Loucy (cell line): ENCODE results near the gene SAMSN1.

Experiments used
- H2AFZ ChIP-seq: fragments of 200-600 bp; sonication (generic); 2 replicates; pipeline ENCODE4 v1.6.0; 2016; ENCODE audit warnings: antibody characterized with exemption, mild to moderate bottlenecking, low read length, moderate library complexity
- H3F3A ChIP-seq: fragments of 200-600 bp; 2 replicates; pipeline ENCODE4 v1.6.0; 2016; ENCODE audit warnings: antibody characterized with exemption, low read depth, mild to moderate bottlenecking
- H3K27me3 ChIP-seq: fragments of 200-600 bp; sonication (generic); 2 replicates; pipeline ENCODE4 v1.6.1; 2014; ENCODE audit warnings: low read length, mild to moderate bottlenecking; ENCODE audit not compliant: insufficient read depth, poor library complexity, severe bottlenecking
- H3K36me3 ChIP-seq: fragments of 200-600 bp; sonication (generic); 2 replicates; pipeline ENCODE4 v1.6.1; 2016; ENCODE audit warnings: low read length; ENCODE audit not compliant: insufficient read depth
- H3K4me1 ChIP-seq: fragments of 200-600 bp; sonication (generic); 2 replicates; pipeline ENCODE4 v1.5.1; 2014; ENCODE audit warnings: low read length, mild to moderate bottlenecking; ENCODE audit not compliant: insufficient read depth, poor library complexity, severe bottlenecking
- H3K4me2 ChIP-seq: fragments of 200-600 bp; sonication (generic); 2 replicates; pipeline ENCODE4 v1.6.0; 2014; ENCODE audit warnings: antibody characterized with exemption, low read length, low read depth, mild to moderate bottlenecking; ENCODE audit not compliant: poor library complexity, severe bottlenecking
- H3K4me3 ChIP-seq: fragments of 200-600 bp; sonication (generic); 2 replicates; pipeline ENCODE4 v1.5.1; 2014; ENCODE audit warnings: low read length, mild to moderate bottlenecking, mixed read lengths; ENCODE audit not compliant: poor library complexity, severe bottlenecking
- H3K79me2 ChIP-seq: fragments of 200-600 bp; sonication (generic); 2 replicates; pipeline ENCODE4 v1.6.1; 2014; ENCODE audit warnings: low read length; ENCODE audit not compliant: insufficient read depth
- H3K9ac ChIP-seq: fragments of 200-600 bp; sonication (generic); 2 replicates; pipeline ENCODE4 v1.6.0; 2014; ENCODE audit warnings: mild to moderate bottlenecking, low read depth, low read length, moderate library complexity; ENCODE audit not compliant: poor library complexity, severe bottlenecking
- H3K9me2 ChIP-seq: fragments of 200-600 bp; sonication (generic); replicated peaks from 2 replicates; pipeline ENCODE4 v1.6.1; 2016; ENCODE audit warnings: low read depth, low read length, mixed read lengths
- H3K9me3 ChIP-seq: fragments of 200-600 bp; sonication (generic); 2 replicates; pipeline ENCODE4 v1.6.1; 2014; ENCODE audit warnings: mild to moderate bottlenecking, antibody characterized with exemption, low read length, low read depth; ENCODE audit not compliant: insufficient read depth
- H4K20me1 ChIP-seq: fragments of 200-600 bp; sonication (generic); 2 replicates; pipeline ENCODE4 v1.6.0; 2014; ENCODE audit warnings: antibody characterized with exemption, low read length, mild to moderate bottlenecking; ENCODE audit not compliant: insufficient read depth, poor library complexity, severe bottlenecking
- EZH2phosphoT487 ChIP-seq: fragments of 200-600 bp; IDR thresholded peaks from 2 replicates; pipeline ENCODE4 v1.6.1; 2018; ENCODE audit warnings: antibody characterized with exemption, mild to moderate bottlenecking, moderate library complexity, borderline replicate concordance
- TF ChIP-seq, protein P1 (sequence below): fragments of 200-600 bp; sonication (generic); conservative IDR thresholded peaks from 2 replicates; pipeline ENCODE4 v1.5.1; 2014; ENCODE audit warnings: mild to moderate bottlenecking, antibody characterized with exemption, low read length

The SAMSN1 gene

DNA sequence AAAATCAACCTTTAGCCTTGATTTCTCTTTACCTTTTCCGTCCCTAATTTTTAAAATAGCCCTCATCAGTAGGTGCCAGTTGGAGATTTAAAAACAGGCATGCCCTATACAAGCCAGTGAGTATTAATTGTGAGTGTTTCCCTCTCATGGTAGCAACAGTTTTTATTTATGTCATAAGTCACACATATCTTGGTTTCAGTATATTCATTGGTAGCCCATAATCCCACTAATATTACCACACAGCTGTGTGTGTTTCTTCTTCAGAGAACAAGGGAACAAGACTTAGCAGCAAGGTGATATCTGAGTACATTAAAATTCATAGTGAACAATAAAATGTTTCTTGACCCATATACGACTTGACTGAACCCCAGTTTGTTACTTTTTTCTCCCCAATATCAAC is 94.6 kb downstream of the SAMSN1 start:
- TF ChIP-seq, protein P1, sequence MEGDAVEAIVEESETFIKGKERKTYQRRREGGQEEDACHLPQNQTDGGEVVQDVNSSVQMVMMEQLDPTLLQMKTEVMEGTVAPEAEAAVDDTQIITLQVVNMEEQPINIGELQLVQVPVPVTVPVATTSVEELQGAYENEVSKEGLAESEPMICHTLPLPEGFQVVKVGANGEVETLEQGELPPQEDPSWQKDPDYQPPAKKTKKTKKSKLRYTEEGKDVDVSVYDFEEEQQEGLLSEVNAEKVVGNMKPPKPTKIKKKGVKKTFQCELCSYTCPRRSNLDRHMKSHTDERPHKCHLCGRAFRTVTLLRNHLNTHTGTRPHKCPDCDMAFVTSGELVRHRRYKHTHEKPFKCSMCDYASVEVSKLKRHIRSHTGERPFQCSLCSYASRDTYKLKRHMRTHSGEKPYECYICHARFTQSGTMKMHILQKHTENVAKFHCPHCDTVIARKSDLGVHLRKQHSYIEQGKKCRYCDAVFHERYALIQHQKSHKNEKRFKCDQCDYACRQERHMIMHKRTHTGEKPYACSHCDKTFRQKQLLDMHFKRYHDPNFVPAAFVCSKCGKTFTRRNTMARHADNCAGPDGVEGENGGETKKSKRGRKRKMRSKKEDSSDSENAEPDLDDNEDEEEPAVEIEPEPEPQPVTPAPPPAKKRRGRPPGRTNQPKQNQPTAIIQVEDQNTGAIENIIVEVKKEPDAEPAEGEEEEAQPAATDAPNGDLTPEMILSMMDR = no peak
- TF ChIP-seq EZH2phosphoT487 = no peak
- Histone ChIP-seq H3K27me3 (no peaks in the 10 kb centered on the region), H2AFZ (peak overlapping the region; percentile 66; the same call in 1 of the 2 replicates), H3K9me2 (no peaks in the 10 kb centered on the region), H3K9me3 (no peaks in the 10 kb centered on the region), H3K4me1 (peaks cover 57% of the 10 kb centered on the region), H3K4me3 (peak overlapping the region; percentile 43), H3K4me2 (peak overlapping the region; percentile 64), H3K36me3 (no peaks in the 10 kb centered on the region), H4K20me1 (no peaks in the 10 kb centered on the region), H3K79me2 (no peaks in the 10 kb centered on the region), H3K9ac (peak overlapping the region; percentile 51), H3F3A (peaks cover 20% of the 10 kb centered on the region)

DNA sequence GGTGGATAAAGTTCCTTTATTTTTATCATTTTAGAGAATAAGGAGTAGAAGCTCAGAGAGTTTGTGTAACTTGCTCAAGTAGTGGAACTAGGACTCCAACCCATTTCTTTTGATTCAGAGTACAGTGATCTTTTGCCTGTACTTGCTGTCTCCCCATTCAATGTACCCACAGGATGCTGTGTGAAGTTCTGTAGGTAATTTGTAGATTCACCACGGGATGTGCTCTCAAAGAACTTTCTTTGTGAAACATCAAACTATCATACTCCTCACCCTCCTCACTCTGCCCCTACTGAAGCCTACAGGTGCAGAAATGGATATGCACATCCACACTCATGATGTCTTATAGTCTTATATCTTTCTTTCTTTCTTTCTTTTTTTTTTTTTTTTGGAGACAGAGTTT is 97.3 kb downstream of the SAMSN1 start:
- Histone ChIP-seq H3K4me1 (peaks cover 45% of the 10 kb centered on the region), H4K20me1 (no peaks in the 10 kb centered on the region), H3K36me3 (no peaks in the 10 kb centered on the region), H3K9me3 (no peaks in the 10 kb centered on the region), H3K9me2 (no peaks in the 10 kb centered on the region), H3K4me3 (no peak overlapping the region), H3K27me3 (no peaks in the 10 kb centered on the region), H3K4me2 (no peak overlapping the region), H3K79me2 (no peaks in the 10 kb centered on the region), H2AFZ (no peak overlapping the region), H3F3A (peaks cover 10% of the 10 kb centered on the region), H3K9ac (no peak overlapping the region)
- TF ChIP-seq, protein P1 = no peak

GRCh38 chr21:14438211-14438610 is 107.9 kb downstream of the SAMSN1 start:
- H3K27me3 ChIP-seq = no peaks in the 10 kb centered on the region
- no peaks in the 10 kb centered on the region for H3K9me3 ChIP-seq
- no peaks in the 10 kb centered on the region for H3F3A ChIP-seq
- H3K4me2 ChIP-seq = no peak overlapping the region
- no peak overlapping the region for H2AFZ ChIP-seq
- TF ChIP-seq EZH2phosphoT487 = no peak
- TF ChIP-seq, protein P1 = no peak
- no peak overlapping the region for H3K9ac ChIP-seq
- peaks cover 3% of the 10 kb centered on the region for H3K4me1 ChIP-seq
- H3K79me2 ChIP-seq = no peaks in the 10 kb centered on the region
- no peak overlapping the region for H3K4me3 ChIP-seq
- no peaks in the 10 kb centered on the region for H3K36me3 ChIP-seq
- H4K20me1 ChIP-seq = no peaks in the 10 kb centered on the region
- no peaks in the 10 kb centered on the region for H3K9me2 ChIP-seq
